IMR-90 (cell line): ENCODE results near the gene TRPC4AP. TPM values are rescaled to one million over a fixed set of nuclear protein-coding genes. Genes with fewer than 3 reads are reported as not detected.

Experiments
- ATAC-seq: fragments of 200-7000 bp; cut with Tn5 transposase; 2 replicates; pipeline ENCODE4 v1.9.1; 2020; ENCODE audit warnings: low read depth, mild to moderate bottlenecking, moderate library complexity
- BruUV-seq: library from RNA; stranded (reverse); fragments of 400-500 nt; replicated peaks from 2 replicates; lab custom pipeline; 2021; lab: Mats Ljungman, UMichigan
- CTCF ChIA-PET: fragments of 300-600 bp; formaldehyde crosslinking; extraction: SDS; loops from one replicate; lab custom pipeline; 2021; ENCODE audit warnings: antibody characterized with exemption; lab: Yijun Ruan, JAX
- POLR2A ChIA-PET: fragments of 300-600 bp; sonication (Branson Sonifier 250); formaldehyde crosslinking; loops from one replicate; lab custom pipeline; 2022; ENCODE audit warnings: antibody characterized with exemption; ENCODE audit not compliant: unreplicated experiment; lab: Charles Lee
- DNase-seq: peaks from one replicate; pipeline ENCODE4 v3.0.0; 2013
- H2AFZ ChIP-seq: replicated peaks from 2 replicates; pipeline ENCODE3; 2013; ENCODE audit warnings: low read length, mild to moderate bottlenecking; ENCODE audit not compliant: poor library complexity
- H2AK5ac ChIP-seq: 2 replicates; pipeline ENCODE4 v1.6.1; 2013; ENCODE audit warnings: low read depth, low read length, inconsistent platforms
- H2AK9ac ChIP-seq: replicated peaks from 2 replicates; pipeline ENCODE3; 2013; ENCODE audit warnings: mild to moderate bottlenecking, low read depth, low read length, moderate library complexity; ENCODE audit not compliant: poor library complexity
- H2BK120ac ChIP-seq: 2 replicates; pipeline ENCODE4 v1.6.1; 2013; ENCODE audit warnings: low read depth, low read length, inconsistent platforms
- H2BK15ac ChIP-seq: 3 replicates; pipeline ENCODE4 v1.6.1; 2013; ENCODE audit warnings: low read depth, low read length, inconsistent platforms
- H2BK20ac ChIP-seq: 2 replicates; pipeline ENCODE4 v1.6.1; 2013; ENCODE audit warnings: low read depth, mild to moderate bottlenecking, inconsistent platforms, low read length, moderate library complexity
- H2BK5ac ChIP-seq: 2 replicates; pipeline ENCODE4 v1.6.1; 2013; ENCODE audit warnings: mild to moderate bottlenecking, low read depth, low read length, inconsistent platforms; ENCODE audit not compliant: poor library complexity, severe bottlenecking
- H3K14ac ChIP-seq: replicated peaks from 2 replicates; pipeline ENCODE4 v1.6.1; 2013; ENCODE audit warnings: low read depth, low read length, inconsistent platforms
- H3K18ac ChIP-seq: 2 replicates; pipeline ENCODE4 v1.6.1; 2013; ENCODE audit warnings: low read depth, low read length, control low read depth
- H3K23ac ChIP-seq: 2 replicates; pipeline ENCODE4 v1.6.1; 2013; ENCODE audit warnings: low read depth, low read length, inconsistent platforms
- H3K27ac ChIP-seq: 2 replicates; pipeline ENCODE4 v1.5.1; 2013; ENCODE audit warnings: mild to moderate bottlenecking, control low read depth, low read length; ENCODE audit not compliant: insufficient read depth
- H3K27me3 ChIP-seq: 2 replicates; pipeline ENCODE4 v1.6.1; 2013; ENCODE audit warnings: low read length; ENCODE audit not compliant: control insufficient read depth, insufficient read depth
- H3K36me3 ChIP-seq: 2 replicates; pipeline ENCODE4 v1.6.1; 2013; ENCODE audit warnings: low read length, mixed read lengths; ENCODE audit not compliant: control insufficient read depth, insufficient read depth
- H3K4ac ChIP-seq: 2 replicates; pipeline ENCODE4 v1.6.1; 2013; ENCODE audit warnings: low read depth, low read length, inconsistent platforms
- H3K4me1 ChIP-seq: 2 replicates; pipeline ENCODE4 v1.6.1; 2013; ENCODE audit warnings: low read length, mixed read lengths; ENCODE audit not compliant: control insufficient read depth, insufficient read depth
- H3K4me2 ChIP-seq: 2 replicates; pipeline ENCODE4 v1.6.1; 2013; ENCODE audit warnings: low read depth, mild to moderate bottlenecking, control low read depth, low read length, moderate library complexity
- H3K4me3 ChIP-seq: 2 replicates; pipeline ENCODE4 v1.5.1; 2013; ENCODE audit warnings: low read depth, mild to moderate bottlenecking, control low read depth, low read length, moderate library complexity; ENCODE audit not compliant: insufficient read depth
- H3K56ac ChIP-seq: 2 replicates; pipeline ENCODE4 v1.6.1; 2013; ENCODE audit warnings: low read length, inconsistent platforms; ENCODE audit not compliant: insufficient read depth; ENCODE audit errors: extremely low read depth
- H3K79me1 ChIP-seq, 2 experiments: 2 replicates each; pipeline ENCODE4 v1.6.1; 2013; ENCODE audit warnings: low read length in 2 of 2, inconsistent platforms in 1 of 2, low read depth in 1 of 2
- H3K9ac ChIP-seq: 2 replicates; pipeline ENCODE4 v1.6.1; 2013; ENCODE audit warnings: low read depth, low read length, control low read depth
- H3K9me1 ChIP-seq: 2 replicates; pipeline ENCODE4 v1.6.1; 2013; ENCODE audit warnings: low read length, inconsistent platforms; ENCODE audit not compliant: insufficient read depth
- H3K9me3 ChIP-seq: 2 replicates; pipeline ENCODE4 v1.6.1; 2013; ENCODE audit warnings: low read length; ENCODE audit not compliant: control insufficient read depth, insufficient read depth
- H4K20me1 ChIP-seq: 2 replicates; pipeline ENCODE4 v1.6.1; 2013; ENCODE audit warnings: low read length, inconsistent platforms; ENCODE audit not compliant: insufficient read depth
- H4K5ac ChIP-seq: 2 replicates; pipeline ENCODE4 v1.6.1; 2013; ENCODE audit warnings: mild to moderate bottlenecking, low read depth, low read length, control low read depth
- H4K8ac ChIP-seq, 2 experiments: 2 replicates each; pipeline ENCODE4 v1.6.1; 2013; ENCODE audit warnings: low read depth in 2 of 2, low read length in 2 of 2, control low read depth in 1 of 2, inconsistent platforms in 1 of 2
- H4K91ac ChIP-seq: 2 replicates; pipeline ENCODE4 v1.6.1; 2013; ENCODE audit warnings: low read depth, low read length, inconsistent platforms; ENCODE audit not compliant: insufficient read depth
- BHLHE40 ChIP-seq: fragments of 150-350 bp; IDR thresholded peaks from 2 replicates; pipeline ENCODE4 v1.6.1; 2016; ENCODE audit warnings: mild to moderate bottlenecking, low read depth, low read length
- CHD1 ChIP-seq: IDR thresholded peaks from 2 replicates; pipeline ENCODE4 v1.6.1; 2012; ENCODE audit warnings: low read depth, low read length, improper control_type of control experiment
- WGBS, 2 experiments: methylation state at CpG; one replicate each; pipeline versions ENCODE4 v1.1.5 to v1.1.7; 2013; ENCODE audit warnings: missing lambda C conversion rate in 2 of 2; ENCODE audit not compliant: insufficient read length in 1 of 2; ENCODE audit errors: extremely low coverage in 2 of 2; 5-methylcytosine and 5-hydroxymethylcytosine counted together
- dilution Hi-C: fragments of 300-500 bp; cut with HindIII; formaldehyde crosslinking; loops from one replicate; pipeline ENCODE4 v1.14.3; 2018; ENCODE audit warnings: low sequenced_read_pairs; ENCODE audit not compliant: unreplicated experiment
- in situ Hi-C: fragments of 300-500 bp; cut with MboI; formaldehyde crosslinking; loops from 3 replicates; pipeline ENCODE4 v1.14.3; 2019; ENCODE audit warnings: low sequenced_read_pairs, inconsistent platforms, mixed read lengths
- intact Hi-C: fragments of 100-400 bp; cut with micrococcal nuclease; formaldehyde crosslinking; loops from 2 replicates; pipeline ENCODE4 v1.10.0; 2022
- polyA plus RNA-seq, 3 experiments: library from polyadenylated mRNA; depleted of rRNA; stranded (reverse); fragments of >200 nt; gene quantifications; 2 replicates each; pipeline ENCODE4 v1.2.3, GENCODE V29; 2012; ENCODE audit warnings: low replicate concordance in 1 of 3
- total RNA-seq: library from RNA; depleted of rRNA; stranded (reverse); fragments of >200 nt; gene quantifications from 2 replicates; pipeline ENCODE4 v1.2.3, GENCODE V29; 2012

The TRPC4AP gene
- total and polyA plus RNA-seq, 2 of the 4 experiments (the other 2 are of a cell fraction), result 41.0 to 81.0 TPM

DNA sequence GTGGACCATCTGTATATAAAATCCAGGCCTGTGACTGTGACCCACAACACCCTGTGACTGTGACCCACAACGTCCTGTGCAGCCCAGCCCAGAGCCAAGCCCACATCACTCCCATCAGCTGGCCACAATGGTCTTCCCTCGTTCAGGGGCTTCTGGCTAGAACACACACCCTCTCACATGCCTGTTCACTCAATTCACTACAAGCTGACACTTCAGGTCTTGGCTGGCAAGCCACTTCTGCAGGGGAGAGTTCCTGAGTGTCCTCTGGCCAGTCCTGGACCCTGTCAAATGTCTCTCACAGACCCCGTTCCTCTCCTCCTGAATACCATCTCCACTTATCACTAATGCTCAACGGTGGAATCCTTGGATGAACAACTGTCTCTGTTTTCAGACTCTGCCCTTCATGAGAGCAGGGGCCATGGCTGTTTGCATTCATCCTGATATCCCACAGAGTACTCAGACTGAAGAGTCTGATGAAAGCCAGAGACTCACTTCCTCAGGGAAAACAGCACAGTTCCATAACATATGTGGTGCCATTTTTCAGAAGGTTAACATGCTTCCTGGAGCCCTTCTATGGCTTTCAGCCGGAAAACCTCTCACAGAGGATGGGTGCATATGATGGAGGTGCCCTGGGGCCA, 80.9 kb downstream of the TRPC4AP start:
- peaks cover 10% of the 10 kb centered on the region; the same call in 1 of the 2 replicates for H3K9me1 ChIP-seq
- no peak overlapping the region for H2BK120ac ChIP-seq
- H4K20me1 ChIP-seq, result peaks cover 15% of the 10 kb centered on the region
- 0 out of 2 replicates have a peak overlapping the region, but pooled peaks have one; percentile 48 for H3K14ac ChIP-seq
- H4K5ac ChIP-seq, result no peak overlapping the region
- no peaks in the 10 kb centered on the region for H3K9me3 ChIP-seq
- BruUV-seq, result no TSS peak
- H2AK5ac ChIP-seq, result no peak overlapping the region
- TF ChIP-seq CHD1, result no peak
- no peak for TF ChIP-seq BHLHE40
- no peak overlapping the region for H3K27ac ChIP-seq
- no peak for ATAC-seq
- ChIA-PET CTCF (no interaction called here), POLR2A (no interaction called here)
- no peak for DNase-seq
- peaks cover 16 to 57% of the 10 kb centered on the region in 2 experiments for H3K79me1 ChIP-seq
- no peak overlapping the region for H4K8ac ChIP-seq
- no peak overlapping the region for H2BK15ac ChIP-seq
- H3K56ac ChIP-seq, result no peak overlapping the region
- H2AFZ ChIP-seq, result no peak overlapping the region
- in situ Hi-C loops (no loop called here), intact Hi-C loops (no loop called here), dilution Hi-C loops (no loop called here)
- no peak overlapping the region for H3K18ac ChIP-seq
- H3K9ac ChIP-seq, result no peak overlapping the region
- H2BK5ac ChIP-seq, result no peak overlapping the region
- 83% methylated on average over 1 of the region's 5 CpGs; no CpG with 5 or more reads in 1 of the 2 experiments for WGBS, 2 experiments
- no peak overlapping the region for H3K4me2 ChIP-seq
- H2BK20ac ChIP-seq, result no peak overlapping the region
- no peaks in the 10 kb centered on the region for H3K27me3 ChIP-seq
- H3K4me1 ChIP-seq, result peaks cover 1% of the 10 kb centered on the region; the same call in 1 of the 2 replicates
- H3K4ac ChIP-seq, result no peak overlapping the region
- H3K23ac ChIP-seq, result no peak overlapping the region; the same call in 1 of the 2 replicates
- H4K91ac ChIP-seq, result no peak overlapping the region
- no peak overlapping the region for H2AK9ac ChIP-seq
- H3K36me3 ChIP-seq, result peaks cover 76% of the 10 kb centered on the region
- H3K4me3 ChIP-seq, result no peak overlapping the region
